Stimulated activated CD4-positive, alpha-beta T cell treated with anti-CD3 and anti-CD28 coated beads, Interleukin-1b, Interleukin-23, amount 100 ng/mL, for 1 hour (primary cell): ENCODE measurements around the gene PCTP.

Experiments
- DNase-seq, 2 donors: peaks; one replicate each; pipeline ENCODE4 v3.0.0-alpha.2; 2020; ENCODE audit warnings: low read depth in 2 of 2

PCTP gene

GRCh38 chr17:55757659-55758058 lies 6.8 kb downstream of the PCTP start:
- no peak for DNase-seq

- no peak for DNase-seq
These were observed 7.3 kb downstream of the PCTP start for GRCh38 chr17:55758171-55758570.

- DNase-seq = no peak
These were observed 9.9 kb downstream of the PCTP start for GRCh38 chr17:55760643-55761355.

GRCh38 chr17:55762086-55762858 lies 11.4 kb downstream of the PCTP start:
- DNase-seq = no peak

- DNase-seq = no peak
These were observed 13.0 kb downstream of the PCTP start for GRCh38 chr17:55763856-55764255.

GRCh38 chr17:55764610-55765009 lies 13.8 kb downstream of the PCTP start:
- DNase-seq = no peak

- DNase-seq = no peak
These were observed 14.6 kb downstream of the PCTP start for GRCh38 chr17:55765472-55765871.

- no peak for DNase-seq
These were observed 18.2 kb downstream of the PCTP start for GRCh38 chr17:55768936-55769624.

- no peak for DNase-seq
These were observed 18.8 kb downstream of the PCTP start for GRCh38 chr17:55769625-55770000.

- DNase-seq = no peak
These were observed 19.5 kb downstream of the PCTP start for GRCh38 chr17:55770196-55770870.

- no peak for DNase-seq
These were observed 21.2 kb downstream of the PCTP start for GRCh38 chr17:55772086-55772485.

- DNase-seq = no peak
These were observed 22.8 kb downstream of the PCTP start for GRCh38 chr17:55773671-55774070.

- DNase-seq = no peak
These were observed 24.0 kb downstream of the PCTP start for GRCh38 chr17:55774846-55775271.

- no peak for DNase-seq
These were observed 25.4 kb downstream of the PCTP start for GRCh38 chr17:55776271-55776670.

- DNase-seq = no peak
These were observed 26.7 kb downstream of the PCTP start for GRCh38 chr17:55777471-55777971.

- no peak for DNase-seq
These were observed 27.7 kb downstream of the PCTP start for GRCh38 chr17:55778389-55779118.

GRCh38 chr17:55783684-55784245 lies 32.9 kb downstream of the PCTP start:
- DNase-seq = no peak

- DNase-seq = no peak
These were observed 33.8 kb downstream of the PCTP start for GRCh38 chr17:55784666-55785065.

GRCh38 chr17:55785181-55785580 lies 34.3 kb downstream of the PCTP start:
- no peak for DNase-seq

GRCh38 chr17:55793272-55793671 lies 42.4 kb downstream of the PCTP start:
- DNase-seq = no peak
